ENCODE results near the gene VWA1.
"Not testable (repeated sequence)": the region's sequence is repeated elsewhere in the genome, so short reads cannot be mapped to it uniquely, and the experiment has no call there.

DNA sequence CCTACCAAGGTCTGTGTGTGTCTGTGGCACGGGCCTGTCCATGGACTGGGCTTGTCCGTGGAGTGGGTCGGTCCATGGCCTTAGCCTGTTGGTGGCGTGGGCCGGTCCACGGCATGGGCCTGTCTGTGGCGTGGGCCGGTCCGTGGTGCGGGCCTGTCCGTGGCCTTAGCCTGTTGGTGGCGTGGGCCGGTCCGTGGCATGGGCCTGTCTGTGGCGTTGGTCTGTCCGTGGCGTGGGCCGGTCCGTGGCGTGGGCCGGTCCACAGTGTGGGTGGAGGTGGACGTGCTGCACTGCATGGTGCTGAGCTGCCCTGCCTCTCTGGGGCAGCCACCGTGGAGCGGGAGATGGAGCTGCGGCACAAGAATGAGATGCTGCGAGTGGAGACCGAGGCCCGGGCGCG lies 46.3 kb downstream of the VWA1 start:
- TF ChIP-seq, protein P1, sequence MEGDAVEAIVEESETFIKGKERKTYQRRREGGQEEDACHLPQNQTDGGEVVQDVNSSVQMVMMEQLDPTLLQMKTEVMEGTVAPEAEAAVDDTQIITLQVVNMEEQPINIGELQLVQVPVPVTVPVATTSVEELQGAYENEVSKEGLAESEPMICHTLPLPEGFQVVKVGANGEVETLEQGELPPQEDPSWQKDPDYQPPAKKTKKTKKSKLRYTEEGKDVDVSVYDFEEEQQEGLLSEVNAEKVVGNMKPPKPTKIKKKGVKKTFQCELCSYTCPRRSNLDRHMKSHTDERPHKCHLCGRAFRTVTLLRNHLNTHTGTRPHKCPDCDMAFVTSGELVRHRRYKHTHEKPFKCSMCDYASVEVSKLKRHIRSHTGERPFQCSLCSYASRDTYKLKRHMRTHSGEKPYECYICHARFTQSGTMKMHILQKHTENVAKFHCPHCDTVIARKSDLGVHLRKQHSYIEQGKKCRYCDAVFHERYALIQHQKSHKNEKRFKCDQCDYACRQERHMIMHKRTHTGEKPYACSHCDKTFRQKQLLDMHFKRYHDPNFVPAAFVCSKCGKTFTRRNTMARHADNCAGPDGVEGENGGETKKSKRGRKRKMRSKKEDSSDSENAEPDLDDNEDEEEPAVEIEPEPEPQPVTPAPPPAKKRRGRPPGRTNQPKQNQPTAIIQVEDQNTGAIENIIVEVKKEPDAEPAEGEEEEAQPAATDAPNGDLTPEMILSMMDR (IDR thresholded peaks at IDR 0.05), result not testable (repeated sequence)
- not testable (repeated sequence) for TF ChIP-seq POLR2A (IDR thresholded peaks at IDR 0.05)
